Measurements from ENCODE around the gene MARK4. TPM values are rescaled to one million over a fixed set of nuclear protein-coding genes. Genes with fewer than 3 reads are reported as not detected.

The MARK4 gene
- total and polyA plus RNA-seq, 2 experiments from 2014 or later: 14.8 to 23.0 TPM

- H3K27ac ChIP-seq: no peak overlapping the region
- peaks cover 5% of the 10 kb centered on the region for H4K20me1 ChIP-seq (ENCODE audit: insufficient read depth, poor library complexity, severe bottlenecking)
- WGBS (ENCODE audit: low lambda C conversion rate, missing lambda C conversion rate): 100% methylated on average over 6 of the region's 6 CpGs
- no peak overlapping the region for H3K4me2 ChIP-seq
- DNase-seq (ENCODE audit: low spot score): no peak
- no peak overlapping the region for H2AFZ ChIP-seq
- no peaks in the 10 kb centered on the region for H3K9me3 ChIP-seq (ENCODE audit: low read depth)
- H3K4me3 ChIP-seq: no peak overlapping the region
- H3K79me2 ChIP-seq: peaks cover 5% of the 10 kb centered on the region
- TF ChIP-seq EZH2phosphoT487 (IDR thresholded peaks at IDR 0.05; ENCODE audit: low read depth, severe bottlenecking, unreplicated experiment) (no peak), EZH2 (IDR thresholded peaks at IDR 0.05; ENCODE audit: borderline replicate concordance) (no peak), CTCF (IDR thresholded peaks at IDR 0.05; ENCODE audit: poor library complexity) (no peak)
- no peaks in the 10 kb centered on the region for H3K27me3 ChIP-seq
- no peaks in the 10 kb centered on the region for H3K4me1 ChIP-seq (ENCODE audit: insufficient read depth)
- no peaks in the 10 kb centered on the region for H3K36me3 ChIP-seq (replicated peaks; ENCODE audit: insufficient read depth, low read depth)
- no peaks in the 10 kb centered on the region for H3K9me2 ChIP-seq (replicated peaks; ENCODE audit: insufficient read depth)
Observed at GRCh38 chr19:45262570-45262969, 11.5 kb downstream of the MARK4 start.

- no peak overlapping the region for H2AFZ ChIP-seq
- 96% methylated on average over 11 of the region's 11 CpGs for WGBS (ENCODE audit: low lambda C conversion rate, missing lambda C conversion rate)
- H4K20me1 ChIP-seq (ENCODE audit: insufficient read depth, poor library complexity, severe bottlenecking): peaks cover 5% of the 10 kb centered on the region
- DNase-seq (ENCODE audit: low spot score): no peak
- TF ChIP-seq EZH2phosphoT487 (IDR thresholded peaks at IDR 0.05; ENCODE audit: low read depth, severe bottlenecking, unreplicated experiment) (no peak), EZH2 (IDR thresholded peaks at IDR 0.05; ENCODE audit: borderline replicate concordance) (no peak), CTCF (IDR thresholded peaks at IDR 0.05; ENCODE audit: poor library complexity) (no peak)
- H3K4me1 ChIP-seq (ENCODE audit: insufficient read depth): no peaks in the 10 kb centered on the region
- H3K79me2 ChIP-seq: peaks cover 4% of the 10 kb centered on the region
- H3K4me2 ChIP-seq: no peak overlapping the region
- H3K27me3 ChIP-seq: no peaks in the 10 kb centered on the region
- H3K36me3 ChIP-seq (replicated peaks; ENCODE audit: insufficient read depth, low read depth): no peaks in the 10 kb centered on the region
- no peaks in the 10 kb centered on the region for H3K9me2 ChIP-seq (replicated peaks; ENCODE audit: insufficient read depth)
- no peak overlapping the region for H3K4me3 ChIP-seq
- no peak overlapping the region for H3K27ac ChIP-seq
- H3K9me3 ChIP-seq (ENCODE audit: low read depth): no peaks in the 10 kb centered on the region
Observed at GRCh38 chr19:45263013-45263412, 11.9 kb downstream of the MARK4 start.

GRCh38 chr19:45264781-45265317 lies 13.8 kb downstream of the MARK4 start:
- no peak for TF ChIP-seq EZH2phosphoT487 (IDR thresholded peaks at IDR 0.05; ENCODE audit: low read depth, severe bottlenecking, unreplicated experiment)
- TF ChIP-seq EZH2 (IDR thresholded peaks at IDR 0.05; ENCODE audit: borderline replicate concordance): no peak
- no peak for TF ChIP-seq CTCF (IDR thresholded peaks at IDR 0.05; ENCODE audit: poor library complexity)
- no peak overlapping the region for H2AFZ ChIP-seq
- H3K36me3 ChIP-seq (replicated peaks; ENCODE audit: insufficient read depth, low read depth): no peaks in the 10 kb centered on the region
- no peaks in the 10 kb centered on the region for H3K9me3 ChIP-seq (ENCODE audit: low read depth)
- H3K4me2 ChIP-seq: no peak overlapping the region
- no peaks in the 10 kb centered on the region for H3K79me2 ChIP-seq
- no peaks in the 10 kb centered on the region for H3K4me1 ChIP-seq (ENCODE audit: insufficient read depth)
- 97% methylated on average over 19 of the region's 19 CpGs for WGBS (ENCODE audit: low lambda C conversion rate, missing lambda C conversion rate)
- H3K4me3 ChIP-seq: no peak overlapping the region
- peaks cover 5% of the 10 kb centered on the region for H4K20me1 ChIP-seq (ENCODE audit: insufficient read depth, poor library complexity, severe bottlenecking)
- H3K9me2 ChIP-seq (replicated peaks; ENCODE audit: insufficient read depth): no peaks in the 10 kb centered on the region
- H3K27ac ChIP-seq: no peak overlapping the region
- H3K27me3 ChIP-seq: no peaks in the 10 kb centered on the region
- DNase-seq (ENCODE audit: low spot score): no peak

Data from hepatocyte (in vitro differentiated cells).